NAMALWA (cell line): ENCODE results near the gene PP2D1.
A peak's percentile ranks its signal among the peaks of the same experiment; 100 is the strongest.
"Not testable (repeated sequence)": the region's sequence is repeated elsewhere in the genome, so short reads cannot be mapped to it uniquely, and the experiment has no call there.

Experiments
- DNase-seq: peaks from one replicate; pipeline ENCODE4 v3.0.0-alpha.2; 2015; ENCODE audit warnings: low spot score

The PP2D1 gene

GRCh38 chr3:19967208-19967607, 44.9 kb downstream of the PP2D1 start:
- DNase-seq: no peak

GRCh38 chr3:19961960-19962359, 50.1 kb downstream of the PP2D1 start:
- no peak for DNase-seq

GRCh38 chr3:19960696-19961095, 51.4 kb downstream of the PP2D1 start:
- DNase-seq: no peak

- no peak for DNase-seq
These were observed 52.6 kb downstream of the PP2D1 start for GRCh38 chr3:19959505-19959904.

- DNase-seq: not testable (repeated sequence)
These were observed 54.7 kb downstream of the PP2D1 start for GRCh38 chr3:19957354-19957753.

- no peak for DNase-seq
These were observed 57.4 kb downstream of the PP2D1 start for GRCh38 chr3:19954676-19955075.

- DNase-seq: no peak
These were observed 61.7 kb downstream of the PP2D1 start for GRCh38 chr3:19950316-19950715.

GRCh38 chr3:19948226-19948591, 63.9 kb downstream of the PP2D1 start:
- no peak for DNase-seq

GRCh38 chr3:19947549-19948225, 64.4 kb downstream of the PP2D1 start:
- DNase-seq: peak; percentile 24

GRCh38 chr3:19946832-19947548, 65.1 kb downstream of the PP2D1 start, which contains the start of gene RAB5A:
Gene RAB5A, plus strand, starts transcription at chr3:19947097. Its CDS starts 3,802 bp downstream, at chr3:19950899.
- peak; percentile 98 for DNase-seq

GRCh38 chr3:19945969-19946831, 65.9 kb downstream of the PP2D1 start:
- DNase-seq: no peak

- DNase-seq: no peak
These were observed 66.5 kb downstream of the PP2D1 start for GRCh38 chr3:19945534-19945933.

- DNase-seq: no peak
These were observed 71.4 kb downstream of the PP2D1 start for GRCh38 chr3:19940643-19941042.

- no peak for DNase-seq
These were observed 73.8 kb downstream of the PP2D1 start for GRCh38 chr3:19938295-19938627.

- DNase-seq: no peak
These were observed 74.4 kb downstream of the PP2D1 start for GRCh38 chr3:19937459-19938294.
